Suprapubic skin (tissue), 4 donors: Measurements from ENCODE around the gene RNLS. TPM values are rescaled to one million over a fixed set of nuclear protein-coding genes. Genes with fewer than 3 reads are reported as not detected.

Experiments used
- DNase-seq, 2 donors: peaks; one replicate each; pipeline ENCODE4 v3.0.0-alpha.2; 2019; ENCODE audit warnings: low spot score in 2 of 2
- H3K27ac ChIP-seq: fragments of 200-600 bp; sonication (generic); one replicate; pipeline ENCODE4 v1.5.1; 2019
- H3K27me3 ChIP-seq: fragments of 200-600 bp; sonication (generic); one replicate; pipeline ENCODE4 v1.5.1; 2019
- H3K36me3 ChIP-seq: fragments of 200-600 bp; sonication (generic); one replicate; pipeline ENCODE4 v1.5.1; 2019
- H3K4me1 ChIP-seq: fragments of 200-600 bp; sonication (generic); one replicate; pipeline ENCODE4 v1.5.1; 2019
- H3K4me3 ChIP-seq: fragments of 200-600 bp; sonication (generic); one replicate; pipeline ENCODE4 v1.5.1; 2019; ENCODE audit warnings: mild to moderate bottlenecking
- H3K9me3 ChIP-seq: fragments of 200-600 bp; sonication (generic); one replicate; pipeline ENCODE4 v1.5.1; 2019
- CTCF ChIP-seq, 2 donors: fragments of 200-600 bp in 1 of 2; fragments of 450-650 bp in 1 of 2; sonication (generic) in 1 of 2; IDR thresholded peaks; one replicate each; pipeline ENCODE4 v1.5.1; 2016 to 2019; ENCODE audit warnings: antibody characterized with exemption in 2 of 2, mild to moderate bottlenecking in 1 of 2, moderate library complexity in 1 of 2
- EP300 ChIP-seq: sonication (generic); formaldehyde crosslinking; IDR thresholded peaks from one replicate; pipeline ENCODE4 v1.6.1; 2017; ENCODE audit warnings: antibody characterized with exemption
- POLR2A ChIP-seq, 2 donors: fragments of 450-650 bp; IDR thresholded peaks; one replicate each; pipeline ENCODE4 v1.6.1; 2017; ENCODE audit warnings: antibody characterized with exemption in 2 of 2, mild to moderate bottlenecking in 2 of 2, moderate library complexity in 2 of 2
- POLR2AphosphoS5 ChIP-seq, 3 donors: sonication (generic); formaldehyde crosslinking; IDR thresholded peaks; one replicate each; pipeline ENCODE4 v1.6.1; 2017; ENCODE audit warnings: antibody characterized with exemption in 3 of 3
- WGBS: methylation state at CpG from one replicate; pipeline ENCODE4 v1.1.5; 2018; 5-methylcytosine and 5-hydroxymethylcytosine counted together
- total RNA-seq, 4 donors: library from RNA; depleted of rRNA; stranded (reverse); fragments of >200 nt; gene quantifications; one replicate each; pipeline ENCODE4 v1.1.0, GENCODE V29; 2016

The RNLS gene
- total RNA-seq, 4 donors from 2014 or later = 9.8 to 23.7 (median 19.2) TPM

GRCh38 chr10:88428442-88428841 is 154.7 kb downstream of the RNLS start:
- Histone ChIP-seq H3K36me3 (no peaks in the 10 kb centered on the region), H3K27me3 (no peaks in the 10 kb centered on the region), H3K27ac (no peak overlapping the region), H3K9me3 (no peaks in the 10 kb centered on the region), H3K4me1 (peaks cover 6% of the 10 kb centered on the region), H3K4me3 (no peak overlapping the region)
- TF ChIP-seq EP300 (no peak), POLR2A (IDR thresholded peaks at IDR 0.05) (no peak), POLR2AphosphoS5 (IDR thresholded peaks at IDR 0.05) (no peak), CTCF (IDR thresholded peaks at IDR 0.05) (no peak)
- WGBS = 60% methylated on average over 1 of the region's 1 CpG
- DNase-seq = no peak

- H3K27ac ChIP-seq = no peak overlapping the region
- no peaks in the 10 kb centered on the region for H3K36me3 ChIP-seq
- H3K4me1 ChIP-seq = peaks cover 6% of the 10 kb centered on the region
- no peak overlapping the region for H3K4me3 ChIP-seq
- TF ChIP-seq POLR2A (IDR thresholded peaks at IDR 0.05) (no peak), EP300 (no peak), POLR2AphosphoS5 (IDR thresholded peaks at IDR 0.05) (no peak), CTCF (IDR thresholded peaks at IDR 0.05) (no peak)
- DNase-seq = no peak
- WGBS = 97% methylated on average over 2 of the region's 2 CpGs
- H3K9me3 ChIP-seq = no peaks in the 10 kb centered on the region
- no peaks in the 10 kb centered on the region for H3K27me3 ChIP-seq
Measured at GRCh38 chr10:88427024-88427423, 156.1 kb downstream of the RNLS start.

GRCh38 chr10:88424881-88425280 is 158.2 kb downstream of the RNLS start:
- Histone ChIP-seq H3K9me3 (no peaks in the 10 kb centered on the region), H3K27ac (no peak overlapping the region), H3K36me3 (no peaks in the 10 kb centered on the region), H3K27me3 (no peaks in the 10 kb centered on the region), H3K4me3 (no peak overlapping the region), H3K4me1 (peaks cover 6% of the 10 kb centered on the region)
- no peak for TF ChIP-seq POLR2A (IDR thresholded peaks at IDR 0.05)
- TF ChIP-seq POLR2AphosphoS5 (IDR thresholded peaks at IDR 0.05) = no peak
- no peak for TF ChIP-seq EP300
- 57% methylated on average over 5 of the region's 5 CpGs for WGBS
- DNase-seq = no peak

- H3K4me3 ChIP-seq = no peak overlapping the region
- H3K27ac ChIP-seq = no peak overlapping the region
- H3K36me3 ChIP-seq = no peaks in the 10 kb centered on the region
- TF ChIP-seq CTCF (IDR thresholded peaks at IDR 0.05) = no peak
- TF ChIP-seq EP300 = no peak
- TF ChIP-seq POLR2A (IDR thresholded peaks at IDR 0.05) = no peak
- no peak for TF ChIP-seq POLR2AphosphoS5 (IDR thresholded peaks at IDR 0.05)
- no peaks in the 10 kb centered on the region for H3K9me3 ChIP-seq
- H3K4me1 ChIP-seq = peaks cover 5% of the 10 kb centered on the region
- DNase-seq = no peak
- no peaks in the 10 kb centered on the region for H3K27me3 ChIP-seq
Measured at GRCh38 chr10:88423732-88424131, 159.4 kb downstream of the RNLS start.

- no peaks in the 10 kb centered on the region for H3K27me3 ChIP-seq
- no peaks in the 10 kb centered on the region for H3K4me1 ChIP-seq
- TF ChIP-seq EP300 (no peak), POLR2AphosphoS5 (IDR thresholded peaks at IDR 0.05) (no peak), CTCF (IDR thresholded peaks at IDR 0.05) (no peak), POLR2A (IDR thresholded peaks at IDR 0.05) (no peak)
- no peak overlapping the region for H3K27ac ChIP-seq
- no peak for DNase-seq
- whole genome bisulfite sequencing = 95% methylated on average over 4 of the region's 4 CpGs
- no peaks in the 10 kb centered on the region for H3K9me3 ChIP-seq
- H3K4me3 ChIP-seq = no peak overlapping the region
- no peaks in the 10 kb centered on the region for H3K36me3 ChIP-seq
Measured at GRCh38 chr10:88421590-88421989, 161.5 kb downstream of the RNLS start.

- H3K36me3 ChIP-seq = no peaks in the 10 kb centered on the region
- no peak overlapping the region for H3K4me3 ChIP-seq
- no peaks in the 10 kb centered on the region for H3K4me1 ChIP-seq
- TF ChIP-seq POLR2AphosphoS5 (IDR thresholded peaks at IDR 0.05) (no peak), CTCF (IDR thresholded peaks at IDR 0.05) (no peak), EP300 (no peak), POLR2A (IDR thresholded peaks at IDR 0.05) (no peak)
- DNase-seq = no peak
- no peak overlapping the region for H3K27ac ChIP-seq
- no peaks in the 10 kb centered on the region for H3K27me3 ChIP-seq
- H3K9me3 ChIP-seq = no peaks in the 10 kb centered on the region
- 100% methylated on average over 1 of the region's 1 CpG for WGBS
Measured at GRCh38 chr10:88418871-88419270, 164.2 kb downstream of the RNLS start.
